ENCODE measurements around the gene ALDH5A1.
A peak's percentile ranks its signal among the peaks of the same experiment; 100 is the strongest.

Gene ALDH5A1

DNA sequence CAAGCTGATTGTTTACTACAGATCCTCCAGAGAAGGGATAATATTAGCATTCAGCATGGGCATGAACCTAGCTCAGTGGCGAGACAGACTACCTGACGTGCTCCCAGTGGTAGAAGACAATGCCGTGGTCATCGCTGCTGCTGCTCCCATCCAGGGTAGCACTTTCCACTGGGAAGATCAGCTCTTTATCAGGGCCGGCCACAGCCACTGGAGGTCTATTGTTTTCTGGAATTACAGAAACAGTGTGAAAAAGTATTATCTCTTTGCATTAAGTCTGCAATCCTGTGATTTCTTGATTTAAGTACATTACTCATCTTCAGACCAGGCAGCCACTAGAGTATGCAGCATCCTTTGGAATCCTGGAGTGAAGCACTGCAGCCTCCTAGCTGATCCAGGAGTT is 75.0 kb downstream of the ALDH5A1 start:
- DNase-seq (ENCODE audit: low read depth in 2 of 2) = no peak

DNA sequence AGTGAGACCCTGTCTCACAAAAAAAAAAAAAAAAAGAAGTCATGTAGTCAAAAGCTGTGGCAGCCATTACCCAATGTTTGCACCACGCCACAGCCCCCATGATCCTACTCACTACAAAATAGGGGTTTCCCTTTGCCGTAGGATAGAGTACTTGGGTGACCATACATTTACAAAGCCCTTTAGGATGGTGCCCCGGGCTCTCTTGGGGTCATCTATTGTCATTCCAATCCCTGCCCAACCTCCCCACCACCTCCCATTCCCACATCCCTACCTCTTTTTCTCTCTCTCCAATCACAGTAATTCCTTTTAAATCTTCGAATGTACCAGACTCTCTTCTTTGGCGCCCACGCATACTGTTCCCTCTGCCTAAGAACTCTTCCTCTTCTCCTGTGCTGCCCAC is 76.6 kb downstream of the ALDH5A1 start:
- DNase-seq (ENCODE audit: low read depth in 2 of 2) = no peak

DNA sequence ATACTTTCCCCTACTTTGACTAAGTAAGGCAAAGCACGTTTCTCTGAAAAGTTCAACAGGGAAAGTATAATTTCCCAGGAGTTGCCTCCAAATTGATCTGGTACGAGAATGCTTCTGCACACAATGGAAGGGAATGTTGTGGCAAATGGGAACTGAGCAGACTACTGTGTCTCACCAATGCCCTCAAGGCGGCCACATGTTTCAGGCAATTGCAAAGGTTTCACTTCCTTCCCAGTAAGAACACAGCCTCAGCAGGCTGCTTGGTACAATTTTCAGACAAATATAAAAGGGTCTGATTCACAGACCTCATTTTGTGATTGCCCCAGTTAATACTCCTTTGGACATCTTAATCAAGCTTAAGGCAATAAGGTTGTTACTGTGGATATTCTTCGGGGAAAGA is 80.0 kb downstream of the ALDH5A1 start:
- DNase-seq (ENCODE audit: low read depth in 2 of 2) = no peak

DNA sequence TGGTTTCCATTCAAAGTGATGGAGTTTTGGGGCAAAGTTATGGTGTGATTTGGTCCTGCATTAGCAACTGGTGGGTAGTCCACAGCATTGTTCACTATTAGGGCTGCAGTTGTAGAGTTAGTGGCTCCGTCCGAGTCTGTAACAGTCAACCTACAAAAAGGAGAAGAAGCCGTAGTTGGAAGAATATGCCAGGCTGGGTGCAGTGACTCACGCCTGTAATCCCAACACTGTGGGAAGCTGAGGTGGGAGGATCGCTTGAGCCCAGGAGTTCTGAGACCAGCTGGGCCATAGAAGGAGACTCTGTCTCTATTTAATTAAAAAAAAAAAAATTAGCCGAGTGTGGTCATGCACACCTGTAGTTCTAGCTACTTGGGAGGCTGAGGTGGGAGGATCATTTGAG is 81.7 kb downstream of the ALDH5A1 start:
- no peak for DNase-seq (ENCODE audit: low read depth in 2 of 2)

DNA sequence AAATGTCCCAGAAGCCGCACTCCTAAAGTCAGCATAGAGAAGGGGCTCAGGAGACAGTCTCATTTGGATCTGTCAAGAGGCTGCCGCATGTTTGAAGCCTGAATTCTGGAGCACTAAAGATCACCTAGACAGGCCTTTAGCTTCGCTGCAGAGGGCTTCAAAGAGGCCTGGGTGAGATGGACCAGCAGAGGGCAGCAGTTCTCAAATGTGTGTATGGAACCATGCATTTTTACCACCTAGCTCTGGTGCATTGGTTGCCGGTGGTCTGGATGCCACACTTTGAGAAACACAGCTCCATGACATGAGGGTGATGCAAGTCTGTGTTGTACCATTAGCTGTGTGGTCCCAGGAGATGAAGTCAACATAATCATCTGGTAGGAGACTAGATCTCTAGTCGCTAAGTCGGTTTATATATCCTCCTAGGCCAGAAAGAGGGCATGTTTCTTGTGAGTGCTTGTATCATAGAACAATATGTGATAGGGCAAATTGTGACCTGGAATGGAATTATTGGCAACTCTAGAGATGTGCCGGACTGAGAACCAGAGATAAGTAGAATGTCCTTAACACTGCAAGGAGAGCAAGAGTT is 86.4 kb downstream of the ALDH5A1 start:
- peak; percentile 74 for DNase-seq (ENCODE audit: low read depth in 2 of 2)

DNA sequence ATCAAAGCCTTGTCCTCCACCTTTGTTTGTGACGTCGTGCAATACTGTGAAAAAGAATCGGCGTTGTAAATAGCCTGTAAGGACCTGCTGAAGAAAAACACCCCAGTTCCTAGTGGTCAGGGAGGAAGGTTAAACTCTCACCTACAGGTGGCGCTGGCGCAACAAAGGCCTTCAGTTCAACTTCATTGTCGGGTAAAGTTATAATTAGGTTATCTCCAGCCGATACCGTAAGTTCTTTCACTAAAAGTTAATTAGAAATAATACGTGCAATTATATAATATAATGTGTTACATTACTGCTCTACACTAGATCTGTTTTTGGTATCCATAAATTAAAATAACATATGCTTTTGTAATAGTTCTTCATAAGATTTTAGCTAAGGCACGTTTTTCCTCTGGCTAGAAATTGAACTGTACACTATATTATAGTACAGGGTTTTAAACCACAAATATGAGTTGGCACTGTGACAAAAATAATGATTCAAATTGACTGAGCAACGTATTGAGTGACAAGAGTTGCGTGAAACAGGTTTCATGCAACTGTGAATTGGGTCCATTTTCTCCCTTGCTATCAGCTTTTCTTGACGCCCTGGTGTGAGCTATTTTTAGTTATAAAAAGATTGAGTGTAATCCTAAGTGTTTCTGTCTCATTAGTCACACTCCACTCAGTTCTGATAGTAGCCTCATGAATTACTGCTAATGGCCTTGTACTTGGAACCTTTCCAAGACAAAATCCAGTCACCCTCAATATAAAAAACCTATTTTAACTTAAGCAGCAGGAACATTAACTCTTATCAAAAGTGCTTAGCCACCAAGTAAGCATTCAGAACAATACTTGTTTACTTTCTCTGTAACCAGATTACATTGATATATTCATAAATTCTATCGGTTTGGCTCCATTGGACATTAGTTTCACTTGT is 89.0 kb downstream of the ALDH5A1 start:
- DNase-seq (ENCODE audit: low read depth in 2 of 2) = peak; percentile 69 to 70

DNA sequence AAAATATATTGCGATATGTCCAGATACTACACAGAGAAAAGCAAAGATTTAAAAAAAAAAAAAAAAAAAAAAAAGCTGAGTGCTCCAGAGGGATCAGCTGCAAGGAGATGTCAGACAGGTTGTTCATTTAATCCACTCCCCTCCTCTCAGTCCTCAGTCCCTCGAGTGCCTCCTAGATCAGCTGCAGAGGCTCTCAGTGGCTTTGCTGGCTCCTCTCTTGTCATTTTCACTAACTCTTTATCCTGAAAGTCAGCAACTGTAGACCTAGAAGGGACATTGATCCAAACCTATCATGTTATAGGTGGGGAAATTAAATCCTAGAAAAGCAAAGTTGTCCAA is 89.6 kb downstream of the ALDH5A1 start:
- no peak for DNase-seq (ENCODE audit: low read depth in 2 of 2)

Measured in stimulated activated CD4-positive, alpha-beta T cell treated with anti-CD3 and anti-CD28 coated beads, Interleukin-4, amount 100 ng/mL, for 48 hours (primary cell).